Suprapubic skin (tissue), 4 donors: Measurements from ENCODE around the gene REN. TPM values are rescaled to one million over a fixed set of nuclear protein-coding genes. Genes with fewer than 3 reads are reported as not detected.

ENCODE experiments used
- DNase-seq, 2 donors: peaks; one replicate each; pipeline ENCODE4 v3.0.0-alpha.2; 2019; ENCODE audit warnings: low spot score in 2 of 2
- H3K27ac ChIP-seq: fragments of 200-600 bp; sonication (generic); one replicate; pipeline ENCODE4 v1.5.1; 2019
- H3K27me3 ChIP-seq: fragments of 200-600 bp; sonication (generic); one replicate; pipeline ENCODE4 v1.5.1; 2019
- H3K36me3 ChIP-seq: fragments of 200-600 bp; sonication (generic); one replicate; pipeline ENCODE4 v1.5.1; 2019
- H3K4me1 ChIP-seq: fragments of 200-600 bp; sonication (generic); one replicate; pipeline ENCODE4 v1.5.1; 2019
- H3K4me3 ChIP-seq: fragments of 200-600 bp; sonication (generic); one replicate; pipeline ENCODE4 v1.5.1; 2019; ENCODE audit warnings: mild to moderate bottlenecking
- H3K9me3 ChIP-seq: fragments of 200-600 bp; sonication (generic); one replicate; pipeline ENCODE4 v1.5.1; 2019
- CTCF ChIP-seq, 2 donors: fragments of 200-600 bp in 1 of 2; fragments of 450-650 bp in 1 of 2; sonication (generic) in 1 of 2; IDR thresholded peaks; one replicate each; pipeline ENCODE4 v1.5.1; 2016 to 2019; ENCODE audit warnings: antibody characterized with exemption in 2 of 2, mild to moderate bottlenecking in 1 of 2, moderate library complexity in 1 of 2
- EP300 ChIP-seq: sonication (generic); formaldehyde crosslinking; IDR thresholded peaks from one replicate; pipeline ENCODE4 v1.6.1; 2017; ENCODE audit warnings: antibody characterized with exemption
- POLR2A ChIP-seq, 2 donors: fragments of 450-650 bp; IDR thresholded peaks; one replicate each; pipeline ENCODE4 v1.6.1; 2017; ENCODE audit warnings: antibody characterized with exemption in 2 of 2, mild to moderate bottlenecking in 2 of 2, moderate library complexity in 2 of 2
- POLR2AphosphoS5 ChIP-seq, 3 donors: sonication (generic); formaldehyde crosslinking; IDR thresholded peaks; one replicate each; pipeline ENCODE4 v1.6.1; 2017; ENCODE audit warnings: antibody characterized with exemption in 3 of 3
- WGBS: methylation state at CpG from one replicate; pipeline ENCODE4 v1.1.5; 2018; 5-methylcytosine and 5-hydroxymethylcytosine counted together
- total RNA-seq, 4 donors: library from RNA; depleted of rRNA; stranded (reverse); fragments of >200 nt; gene quantifications; one replicate each; pipeline ENCODE4 v1.1.0, GENCODE V29; 2016

Gene REN
- total RNA-seq, 4 donors from 2014 or later = 0.44 TPM; not detected in 3

GRCh38 chr1:204116539-204116938 is 49.6 kb downstream of the REN start:
- no peak overlapping the region for H3K4me3 ChIP-seq
- no peak overlapping the region for H3K27ac ChIP-seq
- no peak for TF ChIP-seq EP300
- TF ChIP-seq POLR2A (IDR thresholded peaks at IDR 0.05) = no peak
- no peak for TF ChIP-seq CTCF (IDR thresholded peaks at IDR 0.05)
- no peak for TF ChIP-seq POLR2AphosphoS5 (IDR thresholded peaks at IDR 0.05)
- DNase-seq = no peak
- no peaks in the 10 kb centered on the region for H3K27me3 ChIP-seq
- no peaks in the 10 kb centered on the region for H3K9me3 ChIP-seq
- WGBS = 69% methylated on average over 4 of the region's 4 CpGs
- peaks cover 20% of the 10 kb centered on the region for H3K4me1 ChIP-seq
- peaks cover 40% of the 10 kb centered on the region for H3K36me3 ChIP-seq

GRCh38 chr1:204115116-204115515 is 51.0 kb downstream of the REN start:
- no peak for TF ChIP-seq POLR2A (IDR thresholded peaks at IDR 0.05)
- Histone ChIP-seq H3K27ac (no peak overlapping the region), H3K4me3 (no peak overlapping the region), H3K36me3 (peaks cover 34% of the 10 kb centered on the region), H3K27me3 (no peaks in the 10 kb centered on the region), H3K4me1 (peaks cover 20% of the 10 kb centered on the region), H3K9me3 (no peaks in the 10 kb centered on the region)
- WGBS = 84% methylated on average over 4 of the region's 4 CpGs
- DNase-seq = no peak

- H3K27me3 ChIP-seq = no peaks in the 10 kb centered on the region
- peak overlapping the region; percentile 46 for H3K27ac ChIP-seq
- no peak for DNase-seq
- 92% methylated on average over 4 of the region's 4 CpGs for WGBS
- TF ChIP-seq POLR2A (IDR thresholded peaks at IDR 0.05) = no peak
- TF ChIP-seq EP300 = no peak
- TF ChIP-seq POLR2AphosphoS5 (IDR thresholded peaks at IDR 0.05) = no peak
- no peak for TF ChIP-seq CTCF (IDR thresholded peaks at IDR 0.05)
- H3K9me3 ChIP-seq = no peaks in the 10 kb centered on the region
- peaks cover 29% of the 10 kb centered on the region for H3K36me3 ChIP-seq
- H3K4me1 ChIP-seq = peaks cover 20% of the 10 kb centered on the region
- no peak overlapping the region for H3K4me3 ChIP-seq
These were observed 51.5 kb downstream of the REN start for GRCh38 chr1:204114606-204115005.

GRCh38 chr1:204113896-204114295 is 52.2 kb downstream of the REN start:
- peaks cover 20% of the 10 kb centered on the region for H3K4me1 ChIP-seq
- TF ChIP-seq EP300 = no peak
- no peak for TF ChIP-seq CTCF (IDR thresholded peaks at IDR 0.05)
- TF ChIP-seq POLR2A (IDR thresholded peaks at IDR 0.05) = no peak
- no peak for TF ChIP-seq POLR2AphosphoS5 (IDR thresholded peaks at IDR 0.05)
- H3K36me3 ChIP-seq = peaks cover 24% of the 10 kb centered on the region
- 79% methylated on average over 1 of the region's 1 CpG for WGBS
- no peaks in the 10 kb centered on the region for H3K27me3 ChIP-seq
- H3K4me3 ChIP-seq = no peak overlapping the region
- peak overlapping the region; percentile 46 for H3K27ac ChIP-seq
- DNase-seq = no peak
- H3K9me3 ChIP-seq = no peaks in the 10 kb centered on the region

GRCh38 chr1:204112876-204113730 is 53.0 kb downstream of the REN start:
- Histone ChIP-seq H3K27me3 (no peaks in the 10 kb centered on the region), H3K4me3 (no peak overlapping the region), H3K4me1 (peaks cover 20% of the 10 kb centered on the region), H3K9me3 (no peaks in the 10 kb centered on the region), H3K36me3 (peaks cover 17% of the 10 kb centered on the region), H3K27ac (no peak overlapping the region)
- no peak for TF ChIP-seq EP300
- no peak for TF ChIP-seq POLR2A (IDR thresholded peaks at IDR 0.05)
- no peak for TF ChIP-seq POLR2AphosphoS5 (IDR thresholded peaks at IDR 0.05)
- no peak for DNase-seq
- 83% methylated on average over 11 of the region's 11 CpGs for WGBS

GRCh38 chr1:204110894-204111633 is 55.1 kb downstream of the REN start:
- no peak for TF ChIP-seq EP300
- no peak for TF ChIP-seq POLR2A (IDR thresholded peaks at IDR 0.05)
- no peak for TF ChIP-seq CTCF (IDR thresholded peaks at IDR 0.05)
- peaks cover 25% of the 10 kb centered on the region for H3K4me1 ChIP-seq
- 65% methylated on average over 5 of the region's 5 CpGs for WGBS

More at GRCh38 chr1:204110894-204111633, 55.1 kb downstream of the REN start:
- Histone ChIP-seq H3K27ac (no peak overlapping the region), H3K36me3 (no peaks in the 10 kb centered on the region), H3K4me3 (no peak overlapping the region), H3K9me3 (no peaks in the 10 kb centered on the region), H3K27me3 (no peaks in the 10 kb centered on the region)
- DNase-seq = no peak
